Gastroesophageal sphincter (tissue), 3 donors: ENCODE measurements around the gene NTN5.

Experiments used
- POLR2AphosphoS5 ChIP-seq: sonication (generic); formaldehyde crosslinking; IDR thresholded peaks from one replicate; pipeline ENCODE4 v1.6.1; 2017; ENCODE audit warnings: antibody characterized with exemption
- TF ChIP-seq, protein P1 (sequence below), 4 experiments: fragments of 200-600 bp in 2 of 4; fragments of 450-650 bp in 2 of 4; sonication (generic) in 1 of 4; IDR thresholded peaks; one replicate each; pipeline ENCODE4 v1.5.1; 2017 to 2019; ENCODE audit warnings: antibody characterized with exemption in 4 of 4, mild to moderate bottlenecking in 2 of 4, moderate library complexity in 2 of 4

DNA sequence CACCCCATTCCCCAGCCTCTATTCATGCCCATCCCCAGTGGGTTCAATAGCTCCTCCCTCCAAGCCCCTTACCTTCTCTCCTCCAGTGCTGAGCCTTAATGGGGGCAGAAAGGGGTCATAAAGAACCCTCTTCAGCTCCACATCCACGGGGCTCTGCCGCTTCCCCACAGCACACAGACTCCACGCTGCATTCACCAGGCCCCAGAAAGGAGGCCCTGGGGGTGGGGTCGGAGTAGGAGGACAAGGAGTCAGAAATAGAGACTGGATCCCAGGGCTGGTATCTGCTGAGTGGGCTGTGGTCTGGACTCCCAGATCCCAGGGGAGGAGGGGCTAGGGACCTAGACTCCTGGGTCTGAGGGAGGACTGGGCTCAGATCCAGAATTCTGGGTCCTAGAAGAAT, 28.5 kb downstream of the NTN5 start:
- TF ChIP-seq POLR2AphosphoS5 = no peak
- TF ChIP-seq, protein P1, sequence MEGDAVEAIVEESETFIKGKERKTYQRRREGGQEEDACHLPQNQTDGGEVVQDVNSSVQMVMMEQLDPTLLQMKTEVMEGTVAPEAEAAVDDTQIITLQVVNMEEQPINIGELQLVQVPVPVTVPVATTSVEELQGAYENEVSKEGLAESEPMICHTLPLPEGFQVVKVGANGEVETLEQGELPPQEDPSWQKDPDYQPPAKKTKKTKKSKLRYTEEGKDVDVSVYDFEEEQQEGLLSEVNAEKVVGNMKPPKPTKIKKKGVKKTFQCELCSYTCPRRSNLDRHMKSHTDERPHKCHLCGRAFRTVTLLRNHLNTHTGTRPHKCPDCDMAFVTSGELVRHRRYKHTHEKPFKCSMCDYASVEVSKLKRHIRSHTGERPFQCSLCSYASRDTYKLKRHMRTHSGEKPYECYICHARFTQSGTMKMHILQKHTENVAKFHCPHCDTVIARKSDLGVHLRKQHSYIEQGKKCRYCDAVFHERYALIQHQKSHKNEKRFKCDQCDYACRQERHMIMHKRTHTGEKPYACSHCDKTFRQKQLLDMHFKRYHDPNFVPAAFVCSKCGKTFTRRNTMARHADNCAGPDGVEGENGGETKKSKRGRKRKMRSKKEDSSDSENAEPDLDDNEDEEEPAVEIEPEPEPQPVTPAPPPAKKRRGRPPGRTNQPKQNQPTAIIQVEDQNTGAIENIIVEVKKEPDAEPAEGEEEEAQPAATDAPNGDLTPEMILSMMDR (IDR thresholded peaks at IDR 0.05) = no peak
